Smooth muscle cell (in vitro differentiated cells): Measurements from ENCODE around the gene BARHL1. TPM values are rescaled to one million over a fixed set of nuclear protein-coding genes. Genes with fewer than 3 reads are reported as not detected.

ENCODE experiments used
- DNase-seq: peaks from one replicate; lab custom pipeline; 2025; ENCODE audit not compliant: unreplicated experiment; lab: John Stamatoyannopoulos, UW
- H2AFZ ChIP-seq: fragments of 200-600 bp; sonication (generic); 2 replicates; pipeline ENCODE4 v1.6.0; 2016; ENCODE audit warnings: antibody characterized with exemption, low read depth, mild to moderate bottlenecking
- H3F3A ChIP-seq: fragments of 200-600 bp; sonication (generic); 2 replicates; pipeline ENCODE4 v1.6.0; 2017; ENCODE audit warnings: antibody characterized with exemption, low read depth
- H3K27ac ChIP-seq: fragments of 200-600 bp; sonication (generic); 2 replicates; pipeline ENCODE4 v1.5.1; 2016; ENCODE audit warnings: low read depth, mild to moderate bottlenecking
- H3K27me3 ChIP-seq: fragments of 200-600 bp; sonication (generic); 2 replicates; pipeline ENCODE4 v1.6.1; 2016; ENCODE audit warnings: low read depth, mild to moderate bottlenecking
- H3K36me3 ChIP-seq: fragments of 200-600 bp; sonication (generic); 2 replicates; pipeline ENCODE4 v1.5.1; 2016; ENCODE audit warnings: low read depth
- H3K4me1 ChIP-seq: fragments of 200-600 bp; sonication (generic); 2 replicates; pipeline ENCODE4 v1.5.1; 2016; ENCODE audit warnings: low read depth
- H3K4me2 ChIP-seq: fragments of 200-600 bp; sonication (generic); 2 replicates; pipeline ENCODE4 v1.6.0; 2016; ENCODE audit warnings: mild to moderate bottlenecking
- H3K4me3 ChIP-seq: fragments of 200-600 bp; sonication (generic); 2 replicates; pipeline ENCODE4 v1.5.1; 2016; ENCODE audit warnings: mild to moderate bottlenecking
- H3K79me2 ChIP-seq: fragments of 200-600 bp; sonication (generic); 2 replicates; pipeline ENCODE4 v1.6.0; 2016; ENCODE audit warnings: low read depth, mild to moderate bottlenecking
- H3K9ac ChIP-seq: fragments of 200-600 bp; sonication (generic); 2 replicates; pipeline ENCODE4 v1.6.0; 2016; ENCODE audit warnings: low read depth
- H3K9me3 ChIP-seq: fragments of 200-600 bp; sonication (generic); replicated peaks from 2 replicates; pipeline ENCODE4 v1.5.1; 2016; ENCODE audit warnings: low read depth
- H4K20me1 ChIP-seq: fragments of 200-600 bp; sonication (generic); 2 replicates; pipeline ENCODE4 v1.6.0; 2016; ENCODE audit warnings: low read depth
- WGBS: methylation state at CpG from one replicate; pipeline ENCODE4 v1.1.7; 2016; ENCODE audit warnings: low lambda C conversion rate; 5-methylcytosine and 5-hydroxymethylcytosine counted together
- polyA plus RNA-seq: library from polyadenylated mRNA; unstranded; fragments of >200 nt; fragmentation: Nextera tagmentation; extraction: Ambion mirVana; gene quantifications from 2 replicates; pipeline ENCODE4 v1.2.1, GENCODE V29; 2016
- total RNA-seq: library from RNA; depleted of rRNA; stranded (reverse); fragments of >200 nt; gene quantifications from 2 replicates; pipeline ENCODE4 v1.2.3, GENCODE V29; 2014
- TF ChIP-seq, protein P1 (sequence below): fragments of 200-600 bp; sonication (generic); IDR thresholded peaks from 2 replicates; pipeline ENCODE4 v1.5.1; 2017; ENCODE audit warnings: borderline replicate concordance, mild to moderate bottlenecking, antibody characterized with exemption; ENCODE audit not compliant: insufficient read depth, poor library complexity, severe bottlenecking

Gene BARHL1
- total and polyA plus RNA-seq, 2 experiments from 2014 or later = 0.24 TPM; not detected in 1

DNA sequence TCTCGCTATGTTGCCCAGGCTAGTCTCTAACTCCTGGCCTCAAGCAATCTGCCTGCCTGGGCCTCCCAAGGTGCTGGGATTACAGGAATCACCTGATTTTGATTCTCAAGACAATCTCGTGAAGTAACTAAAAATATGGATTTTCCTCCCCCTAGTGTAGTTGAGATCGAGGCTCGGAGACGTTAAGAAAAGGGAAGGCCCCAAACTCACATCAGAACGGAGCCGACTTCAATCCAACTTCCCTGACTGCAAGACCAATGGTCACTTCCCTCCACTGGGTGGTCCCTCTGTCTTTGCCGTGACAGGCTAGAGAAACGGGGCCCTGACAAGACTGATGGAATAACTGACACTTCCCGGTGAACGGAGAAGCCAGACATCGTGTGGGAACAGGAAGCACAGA lies 28.3 kb downstream of the BARHL1 start:
- Histone ChIP-seq H3F3A (no peaks in the 10 kb centered on the region), H3K4me2 (no peak overlapping the region), H3K36me3 (no peaks in the 10 kb centered on the region), H3K79me2 (no peaks in the 10 kb centered on the region), H3K9ac (no peak overlapping the region), H3K9me3 (no peaks in the 10 kb centered on the region), H3K4me1 (peaks cover 17% of the 10 kb centered on the region), H2AFZ (no peak overlapping the region), H3K4me3 (no peak overlapping the region), H3K27me3 (no peaks in the 10 kb centered on the region), H3K27ac (no peak overlapping the region), H4K20me1 (peaks cover 15% of the 10 kb centered on the region)
- no peak for DNase-seq
- TF ChIP-seq, protein P1, sequence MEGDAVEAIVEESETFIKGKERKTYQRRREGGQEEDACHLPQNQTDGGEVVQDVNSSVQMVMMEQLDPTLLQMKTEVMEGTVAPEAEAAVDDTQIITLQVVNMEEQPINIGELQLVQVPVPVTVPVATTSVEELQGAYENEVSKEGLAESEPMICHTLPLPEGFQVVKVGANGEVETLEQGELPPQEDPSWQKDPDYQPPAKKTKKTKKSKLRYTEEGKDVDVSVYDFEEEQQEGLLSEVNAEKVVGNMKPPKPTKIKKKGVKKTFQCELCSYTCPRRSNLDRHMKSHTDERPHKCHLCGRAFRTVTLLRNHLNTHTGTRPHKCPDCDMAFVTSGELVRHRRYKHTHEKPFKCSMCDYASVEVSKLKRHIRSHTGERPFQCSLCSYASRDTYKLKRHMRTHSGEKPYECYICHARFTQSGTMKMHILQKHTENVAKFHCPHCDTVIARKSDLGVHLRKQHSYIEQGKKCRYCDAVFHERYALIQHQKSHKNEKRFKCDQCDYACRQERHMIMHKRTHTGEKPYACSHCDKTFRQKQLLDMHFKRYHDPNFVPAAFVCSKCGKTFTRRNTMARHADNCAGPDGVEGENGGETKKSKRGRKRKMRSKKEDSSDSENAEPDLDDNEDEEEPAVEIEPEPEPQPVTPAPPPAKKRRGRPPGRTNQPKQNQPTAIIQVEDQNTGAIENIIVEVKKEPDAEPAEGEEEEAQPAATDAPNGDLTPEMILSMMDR = no peak
- 96% methylated on average over 12 of the region's 12 CpGs for WGBS

DNA sequence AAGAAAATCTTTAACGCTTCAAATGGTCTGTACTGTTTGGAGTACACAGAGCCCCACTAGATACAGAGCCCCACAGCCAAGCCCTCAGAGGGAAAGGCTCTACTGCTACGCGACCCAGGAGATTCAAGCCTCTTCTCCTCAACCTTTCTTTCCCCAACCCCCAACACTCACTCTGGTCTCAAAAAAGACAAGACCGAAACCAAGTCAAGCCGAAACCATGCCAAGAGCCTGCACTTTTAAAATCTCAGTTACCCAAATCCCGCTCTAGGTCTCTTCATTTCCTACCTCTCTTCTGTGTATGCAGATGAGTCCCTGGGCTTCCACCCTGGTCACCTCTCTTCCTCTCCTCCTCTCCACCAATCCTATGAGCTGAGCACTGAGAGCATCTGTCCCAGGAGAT lies 31.9 kb downstream of the BARHL1 start:
- Histone ChIP-seq H2AFZ (no peak overlapping the region), H3K4me1 (peaks cover 5% of the 10 kb centered on the region), H3K79me2 (no peaks in the 10 kb centered on the region), H3F3A (no peaks in the 10 kb centered on the region), H3K4me3 (no peak overlapping the region), H3K9ac (no peak overlapping the region), H3K27ac (no peak overlapping the region), H3K27me3 (no peaks in the 10 kb centered on the region), H3K9me3 (no peaks in the 10 kb centered on the region), H3K4me2 (no peak overlapping the region), H3K36me3 (peaks cover 15% of the 10 kb centered on the region), H4K20me1 (peaks cover 8% of the 10 kb centered on the region)
- WGBS = 81% methylated on average over 6 of the region's 6 CpGs
- DNase-seq = no peak
- TF ChIP-seq, protein P1 = no peak

DNA sequence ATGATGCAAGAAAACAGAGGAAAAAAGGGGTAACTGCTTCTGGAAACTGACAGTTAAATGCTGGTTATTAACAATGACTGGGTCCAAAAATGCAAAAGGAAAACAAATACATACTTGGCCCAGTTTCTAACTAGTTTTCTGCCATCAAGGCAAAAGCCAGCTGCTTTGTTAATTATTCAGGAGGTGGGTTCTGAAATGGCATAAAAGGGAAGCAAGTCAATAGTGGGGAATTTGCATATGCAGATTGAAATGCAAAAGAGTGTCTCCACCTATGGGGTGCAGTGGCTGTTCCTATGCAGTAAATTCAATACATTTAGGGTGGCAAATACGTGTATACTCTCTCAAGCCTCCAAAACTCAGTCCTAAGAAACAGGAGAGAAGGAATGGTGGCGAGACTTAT lies 33.4 kb downstream of the BARHL1 start:
- Histone ChIP-seq H3K27ac (no peak overlapping the region), H3F3A (no peaks in the 10 kb centered on the region), H2AFZ (no peak overlapping the region), H3K4me3 (no peak overlapping the region), H3K36me3 (peaks cover 15% of the 10 kb centered on the region), H3K4me1 (peaks cover 12% of the 10 kb centered on the region), H3K9me3 (no peaks in the 10 kb centered on the region), H4K20me1 (no peaks in the 10 kb centered on the region), H3K79me2 (no peaks in the 10 kb centered on the region), H3K4me2 (no peak overlapping the region), H3K27me3 (no peaks in the 10 kb centered on the region), H3K9ac (no peak overlapping the region)
- no peak for DNase-seq
- WGBS = 91% methylated on average over 2 of the region's 2 CpGs
- TF ChIP-seq, protein P1 = no peak

DNA sequence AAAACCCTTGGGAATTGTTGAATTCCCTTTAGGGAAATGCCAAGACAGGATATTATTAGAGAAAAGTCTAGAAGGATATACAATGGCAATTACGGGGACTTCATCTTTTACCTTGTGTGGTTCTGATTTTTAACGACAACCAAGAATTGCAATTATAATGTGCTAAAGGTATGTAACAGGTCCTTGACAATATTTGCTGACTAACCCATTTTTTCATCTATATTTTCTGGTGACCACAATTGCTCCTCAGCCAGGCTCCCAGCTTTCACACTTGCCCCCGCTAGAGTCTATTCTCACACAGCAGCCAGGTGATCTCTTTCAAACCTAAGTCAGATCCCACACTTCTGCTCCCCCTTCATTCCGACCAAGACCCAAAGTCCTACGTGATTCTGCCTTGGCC lies 34.3 kb downstream of the BARHL1 start:
- H3K27me3 ChIP-seq = no peaks in the 10 kb centered on the region
- TF ChIP-seq, protein P1 = no peak
- peaks cover 12% of the 10 kb centered on the region for H3K4me1 ChIP-seq
- H3K27ac ChIP-seq = no peak overlapping the region
- WGBS = 98% methylated on average over 5 of the region's 5 CpGs
- no peaks in the 10 kb centered on the region for H3F3A ChIP-seq
- no peaks in the 10 kb centered on the region for H3K9me3 ChIP-seq
- no peak overlapping the region for H3K9ac ChIP-seq
- peaks cover 15% of the 10 kb centered on the region for H3K36me3 ChIP-seq
- no peak overlapping the region for H3K4me3 ChIP-seq
- no peaks in the 10 kb centered on the region for H3K79me2 ChIP-seq
- no peak for DNase-seq
- H4K20me1 ChIP-seq = no peaks in the 10 kb centered on the region
- H3K4me2 ChIP-seq = no peak overlapping the region
- no peak overlapping the region for H2AFZ ChIP-seq
